HG03571 (cell line): ENCODE measurements around the gene UBE2E2.

Experiments used
- ATAC-seq: cut with Tn5 transposase; IDR thresholded peaks from one replicate; pipeline ENCODE4 v1.9.1; 2021; ENCODE audit not compliant: unreplicated experiment

Gene UBE2E2

DNA sequence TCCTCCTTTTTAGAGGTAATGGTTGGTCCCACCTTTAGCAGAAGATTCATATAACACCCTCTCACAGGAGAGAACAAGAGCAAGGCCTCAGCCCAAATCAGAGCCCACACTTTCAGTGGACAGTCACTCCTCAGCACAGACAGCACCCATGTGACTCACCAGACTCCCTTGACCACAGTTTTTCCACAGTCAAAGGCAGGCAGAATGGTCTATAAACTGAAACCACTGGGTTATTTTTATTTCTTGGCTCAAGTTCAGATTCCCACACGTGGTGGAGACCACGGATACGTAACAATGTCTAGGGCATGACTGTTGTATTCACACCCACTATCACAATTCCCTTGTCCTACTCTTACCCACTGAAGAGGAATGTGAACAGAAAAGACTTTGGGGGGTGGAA is 364.8 kb downstream of the UBE2E2 start:
- no peak for ATAC-seq

DNA sequence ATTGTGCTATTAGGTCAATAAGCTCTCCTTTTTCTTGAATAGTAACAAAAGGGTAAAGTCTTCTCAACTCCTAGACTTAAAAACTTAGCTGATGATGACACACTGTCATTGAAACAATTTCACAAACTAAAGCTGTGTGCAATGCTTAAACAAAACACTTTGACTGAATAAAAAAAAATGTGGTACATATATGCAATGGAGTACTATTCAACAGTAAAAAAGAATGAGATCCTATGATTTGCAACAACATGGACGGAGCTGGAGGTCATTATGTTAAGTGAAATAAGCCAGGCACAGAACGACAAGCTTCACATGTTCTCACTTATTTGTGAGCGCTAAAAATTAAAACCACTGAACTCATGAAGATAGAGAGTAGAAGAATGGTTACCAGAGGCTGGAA is 370.7 kb downstream of the UBE2E2 start:
- no peak for ATAC-seq

DNA sequence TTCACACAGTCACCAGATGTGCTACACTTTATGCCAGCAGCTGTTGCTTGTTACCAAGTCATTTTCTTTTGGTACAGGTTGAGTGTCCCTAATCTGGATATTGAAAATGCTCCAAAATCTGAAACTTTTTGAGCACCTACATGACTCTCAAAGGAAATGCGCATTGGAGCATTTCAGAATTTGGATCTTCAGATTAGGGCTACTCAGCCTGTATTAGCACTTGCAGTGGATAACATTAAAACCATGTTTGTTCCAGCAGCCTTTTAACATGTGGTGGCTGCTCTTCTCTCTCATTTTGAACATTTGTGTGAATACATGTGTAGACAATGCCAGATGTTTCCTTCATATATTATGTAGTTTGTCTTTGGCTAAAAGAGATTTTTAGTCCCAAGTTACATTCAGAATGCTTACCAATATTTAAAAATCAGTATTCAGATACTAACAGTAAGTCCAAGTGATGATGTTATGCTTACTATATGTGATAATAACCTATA is 371.7 kb downstream of the UBE2E2 start:
- ATAC-seq, result no peak

DNA sequence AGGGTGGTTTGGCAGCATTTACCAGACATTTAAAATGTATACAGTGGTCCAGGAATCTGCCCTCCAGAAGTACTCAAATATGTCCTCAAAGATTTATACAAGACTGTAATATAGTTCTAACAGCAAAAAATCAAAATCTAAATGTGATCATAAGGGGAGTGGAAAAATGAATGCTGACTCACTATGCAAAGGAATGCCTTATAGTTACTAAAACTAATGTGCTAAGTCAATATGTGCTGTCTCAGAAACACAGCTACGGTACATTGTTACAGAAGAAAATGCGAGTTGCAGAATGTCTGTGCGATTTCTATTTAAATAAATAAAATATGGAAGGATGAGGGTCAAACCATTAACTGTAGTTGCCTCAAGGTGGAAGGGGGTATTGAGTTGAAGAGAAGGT is 372.6 kb downstream of the UBE2E2 start:
- no peak for ATAC-seq

DNA sequence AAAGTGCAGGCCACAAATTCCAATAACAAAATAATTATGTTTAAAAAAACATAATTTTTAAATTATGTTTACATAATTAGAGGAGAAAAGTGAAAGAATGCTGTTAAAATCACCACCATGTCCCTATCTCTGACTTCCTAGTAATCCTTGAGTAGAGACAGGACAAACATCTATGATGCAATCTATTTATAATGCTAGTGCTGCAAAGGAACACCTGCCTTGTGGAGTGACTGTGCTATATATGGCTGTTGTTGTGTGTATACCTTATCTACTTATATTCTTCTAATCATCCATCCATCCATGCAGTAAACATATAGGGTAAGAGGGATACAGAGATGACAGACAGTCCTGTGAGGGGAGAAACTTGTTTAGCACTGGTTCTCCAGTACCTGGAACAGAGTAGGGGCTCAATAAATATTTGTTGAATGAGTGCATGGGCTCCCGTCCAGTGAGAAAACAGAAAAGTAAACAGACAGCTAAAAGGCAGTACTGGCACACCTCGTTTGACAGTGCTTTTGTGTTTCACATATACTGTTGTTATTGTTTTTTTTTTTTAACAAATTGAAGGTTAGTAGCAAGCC is 373.3 kb downstream of the UBE2E2 start:
- ATAC-seq, result no peak

DNA sequence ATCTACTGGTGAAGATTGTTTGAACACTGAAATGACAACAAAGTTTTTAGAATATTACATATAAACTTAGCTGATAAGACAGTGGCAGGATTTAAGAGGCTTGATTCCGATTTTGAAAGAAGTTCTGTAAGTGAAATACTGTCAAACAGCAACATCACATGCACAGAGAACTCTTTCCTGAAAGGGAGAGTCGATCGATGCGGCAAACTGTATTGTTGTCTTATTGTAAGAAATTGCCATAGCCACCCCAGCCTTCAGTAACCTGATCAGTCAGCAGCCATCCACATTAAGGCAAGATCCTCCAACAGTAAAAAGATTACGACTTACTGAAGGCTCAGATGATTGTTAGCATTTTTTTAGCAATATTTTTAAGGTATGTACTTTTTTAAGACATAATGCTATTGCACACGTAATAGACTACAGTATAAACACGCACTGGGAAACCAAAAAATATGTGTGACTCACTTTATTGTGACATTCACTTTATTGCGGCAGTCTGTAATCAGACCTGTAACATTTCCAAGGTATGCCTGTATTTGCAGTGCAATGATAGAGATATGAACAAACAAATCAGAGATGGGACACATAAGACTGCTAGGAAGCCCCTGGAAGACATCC is 377.1 kb downstream of the UBE2E2 start:
- no peak for ATAC-seq

DNA sequence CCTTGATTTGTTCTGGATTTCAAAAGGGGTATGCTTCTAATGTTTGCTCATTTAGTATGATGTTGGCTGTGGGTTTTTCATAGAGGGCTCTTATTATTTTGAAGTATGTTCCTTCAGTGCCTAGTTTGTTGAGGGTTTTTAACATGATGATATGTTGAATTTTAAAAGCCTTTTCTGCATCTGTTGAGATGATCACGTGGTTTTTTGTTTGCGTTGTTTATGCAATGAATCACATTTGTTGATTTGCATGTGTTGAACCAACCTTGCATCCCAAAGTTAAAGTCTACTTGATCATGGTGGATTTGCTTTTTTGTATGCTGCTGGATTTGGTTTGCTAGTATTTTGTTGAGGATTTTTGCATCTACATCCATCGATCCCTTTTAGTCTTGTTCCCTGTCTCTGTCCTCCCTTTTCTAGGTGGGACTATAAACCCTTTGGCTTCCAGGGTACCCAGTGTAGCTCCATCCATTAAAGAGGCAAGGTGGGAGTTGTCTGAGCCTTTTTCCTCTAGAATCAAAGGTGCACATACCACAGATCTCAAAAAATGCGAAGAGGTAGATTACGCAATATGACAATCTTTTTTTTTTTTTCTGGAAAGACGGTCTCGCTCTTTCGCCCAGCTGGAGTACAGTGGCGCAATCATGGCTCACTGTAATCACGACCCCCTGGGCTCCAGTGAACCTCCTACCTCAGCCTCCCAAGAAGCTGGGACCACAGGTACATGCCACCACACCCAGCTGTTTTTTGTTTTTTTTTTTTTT is 381.0 kb downstream of the UBE2E2 start:
- ATAC-seq, result no peak

DNA sequence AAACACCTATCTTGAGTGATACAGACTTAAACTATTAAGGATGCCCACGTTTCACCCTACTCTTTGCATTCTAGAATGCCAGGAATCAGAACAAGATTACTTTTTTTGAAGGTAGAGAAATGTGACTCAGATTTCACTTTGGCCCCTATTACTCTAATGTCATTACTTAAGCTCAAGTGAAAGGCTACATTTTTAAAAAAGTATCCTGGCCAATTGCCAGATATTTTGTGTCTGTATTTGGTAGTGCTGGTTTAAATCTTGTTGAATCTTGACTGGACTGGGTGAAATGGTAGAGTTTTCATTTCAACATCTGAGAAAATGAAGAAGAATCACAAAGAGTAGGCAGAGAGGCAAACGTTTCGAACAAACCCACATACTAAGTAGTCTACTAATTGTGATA is 384.4 kb downstream of the UBE2E2 start:
- ATAC-seq, result no peak

DNA sequence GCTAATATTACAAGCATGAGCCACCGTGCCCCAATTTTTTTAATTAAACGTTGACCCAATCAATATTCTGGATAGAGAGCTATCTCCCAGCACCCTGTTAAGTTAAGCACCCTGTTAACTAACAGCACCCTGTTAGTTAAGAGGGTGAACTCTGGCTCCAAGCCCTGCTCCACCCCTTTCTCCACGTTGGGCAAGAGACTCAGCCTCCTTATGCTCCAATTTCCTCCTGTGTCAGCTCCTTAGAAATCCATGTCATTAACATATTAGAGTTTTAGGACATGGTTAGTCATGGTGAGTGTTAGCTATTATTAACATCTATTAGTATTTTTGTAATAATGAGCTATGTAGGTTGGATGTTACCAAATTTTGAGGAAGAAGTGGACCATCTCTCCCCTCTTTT is 385.4 kb downstream of the UBE2E2 start:
- ATAC-seq, result no peak

DNA sequence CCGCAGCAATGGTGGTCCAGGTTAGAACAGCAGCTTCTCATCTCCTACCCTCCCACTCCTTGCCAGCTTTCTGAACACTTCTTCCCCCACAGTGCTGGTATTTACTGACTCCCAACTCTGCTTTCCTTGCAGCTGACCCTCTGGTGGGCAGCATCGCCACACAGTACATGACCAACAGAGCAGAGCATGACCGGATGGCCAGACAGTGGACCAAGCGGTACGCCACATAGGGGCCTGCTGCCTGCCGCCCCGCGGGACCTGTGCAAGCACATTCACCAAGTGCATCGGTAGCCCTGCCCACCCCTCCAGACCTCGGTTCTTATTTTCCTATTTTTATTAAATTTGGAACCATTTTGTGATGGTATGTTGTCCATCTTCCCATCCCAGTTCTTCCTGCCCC is 386.5 kb downstream of the UBE2E2 start:
- no peak for ATAC-seq

DNA sequence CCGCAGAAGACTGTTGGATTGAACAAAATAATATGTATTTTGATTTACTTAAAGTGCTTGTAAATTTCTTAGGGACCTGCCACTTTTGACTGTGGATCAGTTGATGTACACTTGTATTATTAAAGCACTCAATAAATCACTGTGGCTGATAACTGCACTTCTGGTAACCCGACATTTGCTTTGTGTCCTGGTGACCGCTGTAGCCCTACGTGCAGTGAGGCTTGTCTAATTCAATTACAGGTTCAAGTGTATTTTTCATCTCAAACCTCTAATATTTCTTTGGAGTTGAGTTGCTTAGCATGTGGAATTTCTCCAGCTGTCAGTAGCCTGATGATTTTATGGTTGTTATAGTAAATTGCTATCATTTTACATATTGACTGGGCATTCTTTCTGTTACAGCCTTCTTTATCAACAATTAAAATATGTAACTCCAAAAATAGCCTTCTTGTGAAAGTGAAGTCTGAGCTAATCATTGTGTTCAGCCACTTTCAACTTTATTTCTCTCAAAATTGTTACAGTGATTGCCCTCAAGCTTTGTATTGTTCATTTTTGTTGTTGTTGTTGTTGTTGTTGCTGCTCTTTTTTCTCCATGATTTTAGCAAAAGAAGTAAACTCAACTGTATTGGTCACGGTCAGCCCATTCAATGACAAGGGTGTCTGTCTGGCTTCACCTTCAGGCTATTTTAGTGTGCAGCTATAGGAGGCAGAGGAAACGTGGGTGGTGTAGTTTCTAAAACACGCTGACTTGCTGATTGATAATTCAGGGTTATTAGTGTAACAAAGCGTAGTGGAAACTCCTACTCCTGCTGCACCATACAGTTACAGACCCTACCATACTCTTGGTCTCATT is 387.5 kb downstream of the UBE2E2 start:
- ATAC-seq, result peak; percentile 64

DNA sequence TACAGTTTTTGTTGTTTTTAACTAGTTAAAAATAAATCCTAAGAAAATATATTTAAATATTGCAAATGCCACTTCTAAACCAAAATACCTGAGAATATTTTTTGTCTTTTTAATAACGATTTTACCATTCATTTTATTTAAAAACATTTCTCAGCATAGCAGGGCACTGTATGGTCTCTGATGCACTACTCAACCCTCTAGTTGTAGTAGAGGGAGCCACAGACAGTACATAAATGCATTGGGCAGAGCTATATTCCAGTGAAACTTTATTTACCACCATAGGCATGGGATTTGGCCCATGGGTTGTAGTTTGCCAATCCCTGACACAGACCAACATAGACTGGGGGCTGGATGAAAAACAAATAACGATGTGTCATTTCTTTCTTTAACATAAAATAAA is 388.2 kb downstream of the UBE2E2 start:
- no peak for ATAC-seq

DNA sequence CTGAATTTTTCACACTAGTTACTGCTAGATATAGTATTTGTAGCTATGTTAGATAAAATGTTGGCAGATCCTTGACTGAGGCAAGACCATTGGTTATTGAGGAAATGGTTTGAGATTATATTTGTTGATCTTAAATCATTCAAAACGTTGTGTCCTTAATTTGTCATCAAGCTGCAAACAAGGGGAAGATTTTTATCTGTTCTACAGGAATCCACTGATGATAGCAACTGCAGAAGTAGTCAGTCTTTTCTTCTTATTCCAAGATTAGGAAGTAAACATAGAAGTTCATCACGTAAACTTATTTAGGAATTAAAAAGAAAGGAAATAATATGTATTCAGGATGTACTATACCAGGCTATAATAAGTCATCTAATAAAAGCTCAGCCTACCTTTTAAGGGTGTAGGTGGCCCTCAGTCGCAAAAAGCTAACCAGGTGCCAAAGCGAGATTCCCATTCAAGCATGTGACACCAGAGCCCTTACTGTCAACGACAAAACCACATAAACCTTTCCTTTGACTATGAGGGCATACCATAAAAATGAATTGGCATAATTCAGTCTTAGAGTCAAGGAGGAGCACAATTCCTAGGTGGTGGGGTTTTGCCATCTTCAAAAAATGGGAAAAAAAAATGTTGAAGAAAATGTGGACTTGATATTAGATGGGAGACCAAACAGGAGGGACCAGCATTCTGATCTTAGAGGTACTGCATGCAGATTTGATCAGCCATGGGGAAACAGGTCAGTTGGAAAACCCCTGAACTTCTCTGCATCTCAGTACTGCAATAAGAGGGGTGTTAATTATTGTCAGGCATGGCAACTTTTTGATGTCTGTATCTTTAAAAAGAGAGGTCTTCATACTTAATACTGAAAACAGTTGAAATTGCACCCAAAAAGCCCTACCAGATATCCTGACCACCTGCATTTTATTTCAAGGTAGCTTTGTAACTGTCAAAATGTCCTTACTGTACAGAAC is 390.1 kb downstream of the UBE2E2 start:
- ATAC-seq, result peak; percentile 68

DNA sequence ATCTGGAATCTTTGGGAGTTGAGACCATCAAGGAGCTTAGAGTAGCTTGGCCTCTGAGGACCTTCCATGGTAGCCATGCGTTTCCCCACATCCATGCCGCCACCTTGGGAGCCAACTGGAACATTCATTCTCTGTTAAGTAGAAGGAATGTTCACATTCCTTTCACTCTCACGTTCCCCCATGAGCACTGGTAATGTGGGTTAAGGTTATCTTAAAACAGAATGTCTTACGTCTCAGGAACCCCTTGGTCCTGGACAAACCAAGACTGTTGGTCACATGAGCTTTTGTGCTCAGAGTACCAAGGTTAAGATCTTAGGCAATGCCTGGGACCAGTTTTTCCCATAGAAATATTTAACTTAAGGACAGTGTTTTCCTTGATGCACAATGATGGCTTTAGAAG is 390.9 kb downstream of the UBE2E2 start:
- no peak for ATAC-seq

DNA sequence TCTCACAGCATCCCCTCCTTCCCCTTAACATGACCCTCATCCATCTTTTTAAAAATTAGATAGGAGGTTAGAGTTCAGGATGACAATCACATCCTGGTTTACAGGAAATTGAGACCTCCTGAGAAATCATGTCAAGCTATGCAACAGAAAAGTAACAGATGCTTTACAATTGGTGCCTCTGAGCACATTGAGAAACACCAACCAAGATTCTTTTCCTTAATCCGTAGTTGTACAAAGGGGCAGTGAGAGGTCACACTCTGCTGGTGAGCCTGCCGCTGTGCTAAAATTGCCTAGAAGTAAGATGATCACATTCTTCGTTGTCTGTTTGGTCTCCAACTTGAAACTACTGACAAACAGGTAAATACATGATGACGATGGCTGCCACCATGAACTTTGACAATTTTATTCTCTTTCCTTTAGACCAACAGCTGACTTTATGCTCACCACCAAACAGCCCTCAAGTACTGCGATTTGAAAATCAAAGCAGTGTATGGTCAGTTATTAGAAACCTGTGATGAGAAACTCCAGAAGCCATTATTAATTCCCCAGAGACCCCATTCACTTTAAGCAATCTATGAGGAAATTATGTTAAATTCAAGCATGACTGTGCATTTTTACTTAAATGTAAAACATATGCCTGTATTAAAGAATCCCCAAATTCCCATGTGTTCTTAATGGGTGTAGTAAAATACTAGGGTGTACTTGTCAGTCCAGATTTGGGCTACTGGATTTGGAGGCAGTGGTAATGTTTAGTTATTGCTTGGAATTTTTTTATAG is 392.0 kb downstream of the UBE2E2 start:
- ATAC-seq, result no peak

DNA sequence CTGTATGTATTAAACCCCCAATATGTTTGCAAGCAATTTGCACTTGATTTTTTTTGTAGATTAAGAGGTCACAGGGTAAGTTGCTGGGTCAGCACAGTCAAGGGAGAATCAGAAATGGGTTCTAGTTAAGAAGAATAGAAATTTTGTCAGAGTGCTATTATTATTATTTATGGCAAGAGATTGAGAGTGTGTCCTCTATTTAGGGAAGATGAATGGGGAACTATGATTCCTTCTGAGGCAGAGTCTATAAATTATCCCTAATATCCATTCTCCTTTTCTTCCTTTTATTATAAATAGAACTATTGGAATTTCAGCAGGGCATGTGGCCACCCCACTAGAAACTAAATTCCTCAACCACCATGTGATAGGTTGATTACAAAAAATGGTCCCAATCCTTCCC is 392.7 kb downstream of the UBE2E2 start:
- no peak for ATAC-seq

DNA sequence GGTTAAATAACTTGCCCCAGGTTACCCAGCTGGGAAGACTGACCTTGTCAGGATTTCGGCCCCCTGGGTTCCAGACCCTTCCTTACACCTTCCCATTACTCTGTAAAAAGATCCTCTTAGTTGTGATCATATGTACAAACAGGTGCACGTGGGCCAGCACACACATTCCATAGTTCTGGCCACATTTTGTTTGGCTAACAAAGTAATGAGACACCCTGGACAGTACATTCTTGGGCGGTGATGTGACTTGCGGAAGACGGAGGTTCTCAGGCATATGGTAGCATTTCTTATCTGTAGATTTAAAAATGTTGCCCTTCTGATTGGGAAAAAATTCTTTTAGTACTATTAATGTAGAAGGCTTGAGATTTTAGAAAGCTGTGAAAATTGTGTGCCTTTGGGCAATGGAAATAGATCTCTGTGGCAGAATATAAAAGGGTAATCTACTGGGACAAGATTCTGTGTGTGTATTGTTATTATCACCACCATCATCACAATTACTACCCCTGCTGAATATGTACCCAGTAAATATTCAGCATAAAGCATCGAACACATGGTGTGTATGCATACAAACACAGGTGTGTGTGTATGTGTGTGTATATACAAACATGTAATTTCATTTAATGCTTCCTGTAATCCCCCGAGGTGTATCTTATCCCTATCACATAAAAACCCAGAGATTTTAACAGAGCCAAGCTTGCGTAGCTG is 397.2 kb downstream of the UBE2E2 start:
- ATAC-seq, result no peak

DNA sequence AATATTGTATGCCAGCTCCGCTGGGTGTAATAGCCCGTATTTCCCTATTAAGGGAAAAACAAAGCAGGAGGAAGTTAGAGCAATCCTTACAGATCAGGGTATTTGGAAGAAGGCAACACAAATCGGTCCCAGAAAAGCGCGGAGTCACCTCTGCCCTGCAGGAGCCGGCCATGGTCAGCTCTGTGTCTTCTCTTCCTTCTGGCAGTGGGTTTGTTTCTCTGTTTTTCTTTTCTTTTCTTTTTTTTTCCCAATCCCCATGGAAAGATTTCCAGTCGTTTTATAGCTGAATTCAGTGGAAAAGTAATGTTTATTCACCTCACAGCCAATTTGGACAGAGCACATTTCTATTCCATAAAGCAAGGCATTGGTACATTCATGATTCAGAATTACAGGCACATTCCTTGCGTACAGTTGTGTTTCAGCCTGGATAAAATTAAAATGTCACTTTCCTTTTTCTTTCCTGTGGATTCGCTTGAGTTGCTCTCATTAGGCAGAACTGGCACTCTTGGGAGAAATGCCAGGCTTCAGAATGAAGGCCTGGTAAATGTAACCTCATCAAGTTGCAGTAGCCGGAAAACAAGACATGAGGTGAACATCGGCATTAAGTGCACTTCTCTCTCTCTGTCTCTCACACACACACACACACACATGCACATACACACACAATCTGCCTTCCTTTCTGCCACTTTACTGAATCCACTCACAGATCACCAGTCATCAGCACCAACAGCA is 398.1 kb downstream of the UBE2E2 start:
- no peak for ATAC-seq
